Suppressor macrophage (primary cell): ENCODE data around the gene SNN.

Experiments used
- DNase-seq, 4 experiments: peaks; one replicate each; pipeline ENCODE4 v3.0.0-alpha.2; 2020 to 2022
- total RNA-seq, 17 experiments: gene quantifications; one replicate each; lab custom pipeline; 2026; ENCODE audit warnings: mixed read lengths in 6 of 17, inconsistent platforms in 3 of 17; lab: John Stamatoyannopoulos, UW

The SNN gene
- 93.0 to 517 (median 161) reads per million in 17 experiments for total RNA-seq

DNA sequence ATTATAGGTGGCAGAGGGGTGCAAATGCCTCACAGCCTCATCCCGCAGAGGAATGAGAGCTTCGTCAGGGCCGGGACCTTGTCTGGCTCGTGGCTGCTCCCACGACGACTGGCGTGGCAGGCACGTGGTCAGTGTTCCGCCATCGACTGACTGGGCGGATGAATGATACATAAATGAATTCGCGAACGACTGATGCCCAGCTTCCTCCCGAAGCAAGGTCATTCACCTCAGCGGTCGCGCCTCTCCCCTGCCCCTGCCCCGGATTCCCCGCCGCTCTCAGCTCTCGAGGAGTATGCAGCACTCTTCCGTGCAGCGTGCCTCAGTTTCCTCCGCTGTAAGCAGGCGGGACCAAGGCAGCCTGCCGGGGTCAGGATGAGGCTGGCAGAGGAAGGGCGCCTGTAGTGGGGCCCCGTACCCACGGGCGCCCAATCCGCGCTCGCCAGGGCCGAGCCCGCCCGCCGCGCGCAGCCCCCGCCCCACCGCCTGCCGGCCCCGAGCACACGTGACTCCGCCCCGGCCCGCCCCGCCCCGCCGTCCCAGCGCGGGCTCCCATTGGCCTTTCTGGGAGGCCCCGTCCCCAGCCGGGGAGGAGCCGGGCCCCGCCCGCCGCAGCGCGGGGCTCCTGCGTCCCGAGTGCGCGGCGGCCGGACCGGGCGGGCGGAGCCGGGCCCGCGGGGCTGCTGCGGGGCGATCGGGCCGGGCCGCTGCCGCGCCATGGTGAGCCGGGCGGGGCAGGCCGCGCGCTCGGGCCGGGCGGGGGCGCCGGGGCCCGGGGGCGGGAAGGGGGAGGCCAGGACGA lies at the start of gene SNN:
Gene SNN, plus strand, starts transcription at position 632 of the 799 bp plus-strand sequence. CDS start 7,605 bp downstream, outside the sequence.
- peak; percentile 94 to 98 (median 96) for DNase-seq

DNA sequence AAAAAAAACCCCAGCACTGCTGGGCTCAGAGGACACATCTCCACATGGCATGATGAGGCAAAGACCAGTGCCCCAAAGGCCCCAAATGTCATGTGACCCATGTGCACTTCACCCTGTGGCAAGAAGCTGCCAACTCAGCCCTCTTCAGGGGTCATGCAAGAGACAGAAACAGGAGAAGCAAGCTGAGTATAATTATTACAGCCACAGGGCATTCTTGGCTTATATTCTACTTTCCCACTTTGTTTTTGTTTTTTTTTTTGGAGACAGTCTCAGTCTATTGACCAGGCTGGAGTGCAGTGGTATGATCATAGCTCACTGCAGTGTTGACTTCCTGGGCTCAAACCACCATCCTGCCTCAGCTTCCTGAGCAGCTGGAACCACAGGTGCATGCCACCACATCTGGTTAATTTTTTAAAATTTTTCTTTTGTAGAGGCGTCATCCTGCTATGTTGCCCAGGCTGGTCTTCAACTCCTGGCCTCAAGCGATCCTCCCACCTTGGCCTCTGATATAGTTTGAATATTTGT lies 48.9 kb upstream of the SNN start:
- DNase-seq, result peak; percentile 88 to 97 (median 93)

DNA sequence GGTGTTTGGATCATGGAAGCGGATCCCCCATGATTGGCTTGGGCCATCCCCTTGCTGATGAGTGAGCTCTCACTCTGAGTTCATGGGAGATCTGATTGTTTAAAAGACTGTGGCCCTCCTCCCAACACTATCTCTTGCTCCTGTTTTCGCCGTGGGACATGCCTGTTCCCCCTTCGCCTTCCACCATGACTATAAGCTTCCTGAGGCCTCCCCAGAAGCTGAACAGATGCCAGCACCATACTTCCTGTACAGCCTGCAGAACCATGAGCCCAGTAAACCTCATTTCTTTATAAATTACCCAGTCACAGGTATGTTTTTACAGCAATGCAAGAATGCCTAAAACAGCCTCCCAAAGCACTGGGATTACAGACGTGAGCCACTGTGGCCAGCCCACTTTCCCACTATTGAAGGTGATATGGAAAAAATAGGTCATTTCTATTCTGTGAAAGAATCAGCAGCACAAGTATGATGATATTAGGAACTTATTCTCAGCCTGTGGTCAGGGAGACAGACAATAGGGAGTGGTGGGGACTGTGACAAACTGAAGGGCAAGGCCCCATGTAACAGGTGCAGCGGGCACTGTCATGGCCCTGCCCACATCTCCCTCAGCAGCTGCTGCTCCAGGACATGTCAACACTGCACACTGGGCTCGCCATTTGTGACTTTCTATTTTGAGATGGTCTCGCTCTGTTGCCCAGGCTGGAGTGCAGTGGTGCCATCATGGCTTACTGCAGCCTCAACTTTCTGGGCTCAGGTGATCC lies 47.8 kb upstream of the SNN start:
- DNase-seq, result no peak

DNA sequence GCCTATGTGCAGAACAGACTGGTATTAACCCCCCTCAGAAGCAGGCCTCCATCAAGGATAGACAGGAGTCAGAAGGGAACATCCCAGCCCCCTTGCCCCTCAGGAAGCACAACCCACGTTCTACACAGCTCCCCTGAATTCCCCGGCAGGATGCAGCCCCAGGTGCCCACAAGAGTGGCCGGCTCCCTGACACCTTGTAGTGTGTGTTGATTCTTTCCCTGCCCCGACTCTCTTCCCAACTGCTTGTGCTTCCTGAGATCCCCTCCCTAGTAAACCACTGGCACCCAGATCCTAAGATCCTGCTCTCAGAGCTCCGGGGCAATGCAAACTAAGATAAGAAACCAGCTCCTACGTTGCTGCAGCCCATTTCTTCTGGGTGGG lies 46.7 kb upstream of the SNN start:
- no peak for DNase-seq

DNA sequence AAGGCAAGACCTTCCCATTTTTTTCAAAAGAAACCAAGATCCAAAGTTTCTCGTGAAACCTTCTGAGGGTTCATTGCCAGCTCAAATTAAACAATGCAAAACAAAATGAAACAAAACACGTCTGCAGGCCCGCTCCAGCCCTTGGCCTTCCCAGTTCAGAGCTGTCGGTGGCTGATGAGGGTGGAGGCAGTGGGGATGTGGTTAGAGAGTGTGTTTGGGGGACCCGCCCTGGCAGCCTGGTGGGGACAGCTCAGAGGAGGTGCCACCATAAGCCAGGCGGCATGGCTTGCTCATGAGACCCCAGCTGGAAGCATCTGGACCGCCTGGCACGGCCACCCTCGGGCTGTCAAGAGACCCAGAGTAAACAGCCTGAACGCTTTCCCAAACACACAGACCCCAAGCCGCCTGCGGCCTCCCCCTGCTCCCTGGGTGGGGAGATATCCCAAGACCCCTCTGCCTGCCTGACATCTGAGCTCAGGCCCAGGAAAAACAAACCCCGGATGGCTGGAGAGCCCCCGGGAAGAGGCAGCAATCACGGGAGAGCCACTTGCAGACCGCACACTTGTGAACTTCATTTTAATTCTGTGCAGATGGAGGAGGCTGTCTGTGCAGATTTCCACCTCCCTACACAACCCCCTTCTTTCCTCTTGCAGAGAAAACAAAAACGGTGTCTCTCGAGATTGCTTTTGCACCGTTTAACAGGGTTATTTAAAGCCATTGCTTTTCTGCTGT lies 46.2 kb upstream of the SNN start:
- peak in 2 of 4 experiments; percentile 40 to 58 for DNase-seq

DNA sequence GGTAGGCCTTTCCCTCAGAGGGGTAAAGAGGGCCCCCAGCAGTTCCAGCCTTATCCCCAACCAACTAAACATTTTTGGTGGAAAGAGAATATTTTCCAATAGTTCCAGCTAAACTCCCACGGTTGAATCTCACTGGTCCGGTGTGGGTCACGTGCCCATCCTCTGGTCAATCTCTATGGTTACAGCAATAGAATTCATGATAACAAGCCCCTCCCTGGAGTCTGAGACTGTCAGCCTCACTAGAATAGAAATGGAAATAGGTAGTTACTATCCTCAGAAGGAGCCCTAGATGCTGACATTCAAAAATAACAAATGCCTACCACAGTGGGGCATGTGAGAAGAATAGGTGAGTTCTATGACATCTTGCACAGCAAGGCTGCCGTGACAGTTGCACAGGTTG lies 44.0 kb upstream of the SNN start:
- DNase-seq, result no peak

DNA sequence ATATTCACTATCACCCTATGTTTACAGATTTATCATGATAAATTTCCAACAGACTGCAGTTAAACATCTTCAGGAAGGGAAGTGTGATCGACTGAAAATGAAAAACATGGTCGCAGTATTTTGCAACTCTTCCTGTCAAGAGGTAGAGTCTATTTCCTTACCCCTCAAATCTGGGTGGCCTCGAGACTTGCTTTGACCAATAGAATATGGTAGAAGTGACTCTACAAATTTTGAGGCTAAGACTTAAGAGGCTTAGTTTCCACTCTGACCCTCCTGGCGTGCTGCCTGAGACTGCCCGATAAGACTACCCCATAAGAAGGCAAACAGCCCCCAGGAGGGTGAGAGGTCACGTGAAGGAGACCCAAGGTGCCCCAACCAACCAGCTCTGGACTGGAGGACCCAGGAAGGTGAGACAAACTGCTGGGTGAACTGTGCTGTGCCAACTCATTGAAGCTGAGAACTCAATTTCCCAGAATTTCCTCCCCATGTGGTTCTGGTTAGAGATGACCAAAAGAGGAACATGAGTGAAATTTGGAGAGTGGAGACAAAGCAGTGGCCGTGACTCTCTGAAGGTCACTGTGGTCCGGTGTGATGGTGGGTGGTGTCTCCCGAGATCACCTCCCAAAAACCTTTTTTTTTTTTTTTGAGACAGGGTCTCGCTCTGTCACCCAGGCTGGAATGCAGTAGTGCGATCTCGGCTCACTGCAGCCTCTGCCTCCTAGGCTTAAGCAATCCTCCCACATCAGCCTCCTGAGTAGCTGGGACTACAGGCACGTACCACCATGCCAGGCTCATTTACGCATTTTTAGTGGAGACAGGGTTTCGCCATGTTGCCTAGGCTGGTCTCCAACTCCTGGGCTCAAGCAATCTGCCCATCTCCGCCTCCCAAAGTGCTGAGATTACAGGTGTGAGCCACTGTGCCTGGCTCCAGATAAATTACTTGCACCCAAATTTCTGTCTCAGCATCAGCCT lies 43.3 kb upstream of the SNN start:
- peak; percentile 54 to 80 (median 72) for DNase-seq

DNA sequence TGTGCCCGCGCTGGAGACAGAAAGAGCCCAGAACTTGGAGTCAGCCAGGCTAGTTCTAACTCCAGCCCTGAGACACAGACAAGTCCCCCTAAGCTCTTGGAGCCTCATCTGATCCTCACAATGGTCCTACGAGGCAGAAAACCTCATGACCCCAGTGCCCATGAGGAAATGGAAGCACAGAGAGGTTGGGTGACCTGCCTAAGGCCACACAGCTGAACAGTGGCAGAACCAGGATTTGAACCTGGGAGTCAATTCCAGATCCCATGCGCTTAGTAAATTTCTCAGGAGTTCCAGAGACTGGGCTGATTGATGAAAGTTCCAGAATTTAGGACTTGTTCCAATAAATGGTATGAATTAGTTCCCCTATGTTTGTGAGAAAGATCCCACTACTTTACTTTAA lies 42.5 kb upstream of the SNN start:
- DNase-seq, result no peak

DNA sequence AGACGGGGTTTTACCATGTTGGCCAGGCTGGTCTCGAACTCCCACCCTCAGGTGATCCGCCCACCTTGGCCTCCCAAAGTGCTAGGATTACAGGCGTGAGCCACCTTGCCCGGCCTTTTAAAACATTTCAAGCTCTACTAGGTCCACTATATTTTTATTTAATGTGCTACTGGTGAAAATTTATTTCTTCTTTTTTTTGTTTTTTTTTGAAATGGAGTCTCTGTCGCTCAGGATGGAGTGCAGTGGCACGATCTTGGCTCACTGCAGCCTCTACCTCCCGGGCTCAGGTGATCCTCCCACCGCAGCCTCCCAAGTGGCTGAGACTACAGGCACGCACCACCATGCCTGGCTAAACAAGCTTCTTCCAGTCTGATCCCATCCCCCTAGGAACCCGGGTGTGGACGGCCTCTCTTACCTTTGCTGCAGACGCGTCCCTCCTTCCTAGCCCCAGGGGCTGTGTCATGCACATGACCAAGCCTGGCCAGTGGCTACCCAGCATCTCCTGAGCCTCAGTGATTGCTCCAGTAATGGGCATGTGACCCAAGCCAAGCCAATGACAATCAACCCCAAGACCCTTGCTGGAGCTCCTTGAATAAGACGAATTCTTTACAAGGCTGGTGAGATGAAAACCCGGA lies 41.5 kb upstream of the SNN start:
- no peak for DNase-seq

DNA sequence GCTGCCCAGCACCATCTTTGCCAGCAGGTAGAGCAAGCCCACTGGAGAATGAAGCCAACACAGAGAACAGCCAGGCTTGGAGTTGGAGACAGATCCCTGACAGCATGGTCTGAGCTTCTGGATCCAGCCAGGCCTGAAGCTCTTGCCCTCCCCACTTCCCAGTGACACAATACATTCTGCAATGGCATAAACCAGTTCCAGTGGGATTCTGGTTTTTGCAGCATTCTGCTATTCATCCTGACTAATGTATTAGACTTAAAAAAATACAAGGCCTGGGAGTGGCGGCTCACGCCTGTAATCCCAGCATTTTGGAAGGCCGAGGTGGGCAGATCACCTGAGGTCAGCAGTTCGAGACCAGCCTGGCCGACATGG lies 41.0 kb upstream of the SNN start:
- no peak for DNase-seq

DNA sequence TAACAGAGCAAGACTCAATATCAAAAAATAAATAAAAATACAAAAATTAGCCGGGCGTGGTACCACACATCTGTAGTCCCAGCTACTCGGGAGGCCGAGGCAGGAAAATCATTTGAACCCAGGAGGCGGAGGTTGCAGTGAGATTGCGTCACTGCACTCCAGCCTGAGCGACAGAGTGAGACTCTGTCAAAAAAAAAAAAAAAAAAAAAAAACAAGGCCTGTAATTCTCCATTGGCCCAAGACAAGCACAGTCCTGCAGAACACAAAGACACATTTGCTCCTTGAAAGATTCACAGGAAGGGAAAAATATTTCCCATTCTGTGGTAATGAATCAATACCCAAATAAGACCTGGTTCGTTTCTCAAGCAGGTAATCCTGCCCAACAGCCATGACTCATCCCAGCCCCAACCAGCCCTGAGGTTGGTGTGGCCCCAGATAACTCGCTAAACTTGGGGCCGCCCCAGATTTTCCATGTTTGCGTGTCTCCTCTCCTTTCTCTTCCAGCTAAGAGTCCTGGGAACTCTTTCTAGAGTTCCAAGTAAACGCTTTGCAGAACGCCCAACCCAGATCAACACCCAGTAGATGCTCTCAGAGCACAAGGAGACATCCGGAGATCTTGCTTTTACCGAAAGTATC lies 40.3 kb upstream of the SNN start:
- DNase-seq, result no peak

DNA sequence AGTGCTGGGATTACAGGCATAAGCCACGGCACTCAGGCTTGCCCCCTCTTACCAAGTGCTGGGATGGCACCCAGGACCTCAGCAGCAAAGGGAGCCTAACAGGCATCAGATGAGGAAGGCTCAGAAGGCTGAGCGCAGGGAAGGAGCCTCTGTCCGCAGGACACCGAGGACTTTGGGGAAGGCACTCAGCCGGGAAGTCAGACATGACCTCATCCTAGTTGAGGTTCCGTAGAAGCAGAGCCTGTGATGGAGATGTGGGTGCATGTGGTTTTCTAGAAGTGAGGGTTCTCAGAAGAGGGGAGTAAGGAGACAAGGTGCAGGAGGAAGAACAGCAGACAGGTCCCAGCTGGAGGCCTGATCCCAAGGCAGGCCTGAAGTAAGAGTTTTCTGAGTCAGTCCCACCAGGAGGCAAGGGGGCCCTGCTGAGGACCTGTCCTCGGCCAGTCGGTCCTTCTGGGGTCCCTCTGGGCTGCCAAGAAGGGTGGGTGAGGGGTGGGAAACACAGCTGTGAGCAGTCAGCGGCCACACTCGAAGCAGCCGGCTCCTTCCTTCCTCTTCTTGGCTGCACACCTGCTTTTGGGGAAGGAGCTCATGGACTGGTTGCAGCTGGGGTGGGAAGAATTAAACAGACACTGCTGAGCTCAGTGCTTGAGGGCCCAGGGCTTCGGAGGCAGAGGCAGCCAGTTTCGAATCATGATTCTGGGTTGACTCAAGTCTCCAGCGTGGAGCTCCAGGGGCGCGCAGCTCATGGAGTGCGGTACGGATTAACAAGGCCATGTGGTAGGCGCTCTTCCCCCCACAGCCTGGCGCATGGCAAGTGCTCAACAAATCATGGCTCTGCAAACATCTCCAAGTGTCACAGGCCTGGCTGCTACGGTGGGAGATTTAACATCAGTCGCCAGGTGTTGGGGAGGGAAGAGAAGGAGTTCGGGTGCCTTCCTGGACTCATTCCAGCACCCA lies 38.9 kb upstream of the SNN start:
- DNase-seq, result peak; percentile 83 to 90 (median 88)

DNA sequence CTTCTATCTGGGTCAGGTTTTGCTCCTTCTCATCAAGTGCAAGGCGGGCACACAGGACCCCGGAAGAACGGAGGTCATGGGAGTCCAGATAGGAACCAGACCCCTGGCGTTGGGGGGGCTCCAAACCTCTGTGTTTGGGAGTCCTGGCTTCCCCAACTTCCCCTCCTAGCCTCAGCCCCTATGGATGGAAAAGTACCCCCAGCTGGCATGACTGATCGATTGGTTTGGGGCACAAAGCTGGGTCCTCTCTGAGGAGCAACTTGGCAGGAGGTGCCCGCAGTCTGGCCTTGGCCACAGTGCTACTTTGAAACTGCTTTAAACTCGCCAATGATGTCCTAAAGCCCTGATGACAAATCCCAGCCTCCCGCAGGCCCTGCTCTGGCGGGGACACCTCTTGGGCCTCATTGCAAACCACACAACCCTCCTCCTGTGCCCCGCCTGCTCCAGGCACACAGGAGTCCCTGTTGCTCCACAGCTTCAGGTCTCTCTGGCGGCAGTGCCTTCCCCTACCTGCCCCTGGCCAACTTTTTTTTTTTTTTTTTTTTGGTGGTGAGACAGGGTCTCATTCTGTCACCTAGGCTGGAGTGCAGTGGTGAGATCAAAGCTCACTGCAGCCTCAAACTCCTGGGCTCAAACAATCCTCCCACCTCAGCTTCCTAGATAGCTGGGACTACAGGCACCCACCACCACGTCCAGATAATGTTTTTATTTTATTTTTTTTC lies 38.0 kb upstream of the SNN start:
- DNase-seq, result no peak

DNA sequence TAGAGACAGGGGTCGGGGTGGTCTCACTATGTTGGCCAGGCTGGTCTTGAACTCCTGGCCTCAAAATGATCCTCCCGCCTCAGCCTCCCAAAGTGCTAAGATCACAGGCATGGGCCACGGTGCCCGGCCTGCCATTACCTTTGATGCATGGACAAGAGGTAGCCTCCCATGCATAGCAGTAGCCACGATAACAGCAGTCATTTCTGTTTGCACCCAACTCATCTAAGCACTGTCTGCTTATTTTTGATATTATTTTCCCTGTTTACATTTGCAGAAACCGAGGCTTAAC lies 37.5 kb upstream of the SNN start:
- DNase-seq, result no peak

DNA sequence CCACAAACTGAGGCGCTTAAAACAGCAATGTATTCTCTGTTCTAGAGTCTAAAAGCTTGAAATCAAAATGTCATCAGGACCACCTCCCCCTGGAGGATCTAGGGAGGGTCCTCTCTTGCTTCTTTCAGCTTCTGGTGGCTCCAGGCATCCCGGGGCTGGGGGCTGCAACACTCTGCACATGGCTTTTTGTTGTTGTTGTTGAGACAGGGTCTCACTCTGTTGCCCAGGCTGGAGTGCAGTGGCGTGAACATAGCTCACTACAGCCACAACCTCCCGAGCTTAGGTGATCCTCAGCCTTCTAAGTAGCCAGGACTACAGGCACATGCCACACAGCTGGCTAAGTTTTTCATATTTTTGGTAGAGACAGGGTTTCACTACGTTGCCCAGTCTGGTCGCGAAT lies 37.0 kb upstream of the SNN start:
- no peak for DNase-seq

DNA sequence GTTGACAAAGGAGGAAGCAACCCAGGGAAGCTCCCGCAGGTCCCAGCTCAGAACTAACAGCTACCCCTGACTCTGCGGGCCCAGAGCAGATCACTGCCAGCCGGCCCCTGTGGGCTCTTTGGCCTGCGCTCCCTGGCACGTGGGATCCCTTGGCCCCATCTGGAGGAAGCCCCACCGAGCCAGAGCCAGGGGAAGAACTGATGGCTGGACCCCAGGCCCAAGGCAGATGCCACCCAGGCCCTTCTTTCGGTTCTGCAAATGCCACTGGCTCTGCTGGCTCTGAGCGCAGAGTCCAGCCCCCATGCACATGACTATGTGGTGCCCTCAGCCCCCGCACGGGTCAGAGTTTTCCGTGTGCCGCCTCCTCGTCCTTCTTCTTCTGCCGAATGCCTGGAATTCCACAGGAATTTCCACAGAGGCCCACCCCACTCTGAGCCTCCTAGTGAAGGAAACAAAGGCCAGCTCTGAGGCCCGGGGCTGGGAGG lies 35.8 kb upstream of the SNN start:
- peak; percentile 65 to 87 (median 77) for DNase-seq

DNA sequence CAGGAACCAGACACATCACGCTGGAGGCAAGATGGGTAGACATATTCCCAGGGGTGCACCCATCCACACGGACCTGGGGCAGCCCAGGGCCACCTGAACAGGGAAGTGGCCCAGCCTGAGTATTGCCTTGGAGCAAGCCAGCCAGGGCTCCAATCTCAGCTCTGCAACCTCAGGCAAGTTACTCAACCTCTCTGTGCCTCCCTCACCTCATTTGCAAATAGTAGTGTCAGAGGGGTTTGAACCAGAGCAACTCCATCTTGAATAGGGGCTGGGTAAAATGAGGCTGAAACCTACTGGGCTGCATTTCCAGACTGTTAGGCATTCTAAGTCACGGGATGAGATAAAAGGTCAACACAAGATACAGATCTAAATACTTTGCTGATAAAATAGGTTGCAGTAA lies 35.1 kb upstream of the SNN start:
- no peak for DNase-seq

DNA sequence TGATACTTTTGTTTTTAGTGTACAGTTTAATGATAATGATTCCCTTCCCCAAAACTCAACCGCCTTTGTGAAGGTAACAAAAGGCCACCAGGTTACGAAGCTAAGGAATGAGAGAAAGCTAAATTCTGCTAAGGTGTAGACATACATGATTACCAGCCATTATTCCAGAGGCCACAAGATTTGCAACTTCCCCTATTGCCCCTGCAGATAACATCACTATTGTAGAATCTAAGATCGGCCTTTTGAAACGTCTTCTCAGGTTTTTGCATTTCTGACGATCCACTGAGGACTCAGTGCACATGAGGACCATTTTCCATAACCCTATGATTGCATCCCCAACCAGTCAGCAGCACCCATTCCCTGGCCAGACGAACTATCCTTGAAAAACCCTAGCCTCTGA lies 33.9 kb upstream of the SNN start:
- DNase-seq, result peak in 3 of 4 experiments; percentile 43 to 57 (median 54)

DNA sequence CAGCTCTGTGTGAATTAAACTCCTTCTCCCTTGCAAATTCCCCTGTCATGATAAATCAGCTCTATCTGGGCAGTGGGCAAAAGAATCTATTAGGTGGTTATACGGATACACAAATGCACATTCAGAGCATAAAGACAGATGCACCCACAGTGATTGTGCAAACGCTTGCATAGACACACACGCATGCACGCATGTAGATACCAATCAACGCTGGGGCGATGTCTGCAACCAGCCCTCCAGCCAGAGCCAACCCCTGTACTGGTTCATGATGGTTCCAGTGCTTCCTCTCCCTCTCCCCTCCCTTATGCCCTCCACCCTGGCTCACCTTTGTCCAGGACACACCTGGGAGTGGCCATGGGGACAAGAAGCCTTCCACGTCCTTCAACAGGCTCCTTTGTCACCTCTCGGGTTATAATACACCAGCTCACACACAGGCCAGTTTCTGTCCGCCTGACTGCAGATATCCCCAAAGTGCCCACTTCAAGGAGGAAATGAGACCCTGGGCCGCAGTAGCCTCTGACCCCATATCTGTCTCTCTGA lies 33.1 kb upstream of the SNN start:
- no peak for DNase-seq
